Left lung (tissue), 10 donors: Measurements from ENCODE around the gene PHOX2A. TPM values are rescaled to one million over a fixed set of nuclear protein-coding genes. Genes with fewer than 3 reads are reported as not detected.

Experiments used
- ATAC-seq: fragments of 200-7000 bp; cut with Tn5 transposase; one replicate; pipeline ENCODE4 v1.9.1; 2020; ENCODE audit warnings: moderate library complexity
- DNase-seq, 4 donors: peaks; one replicate each; pipeline ENCODE4 v3.0.0-alpha.2; 2013 to 2020
- H3K27ac ChIP-seq, 2 donors: fragments of 200-600 bp; sonication (generic) in 1 of 2; one replicate each; pipeline versions ENCODE4 v1.5.0 to v1.8.0; 2020 to 2021
- H3K27me3 ChIP-seq, 2 donors: fragments of 200-600 bp; sonication (generic) in 1 of 2; one replicate each; pipeline versions ENCODE4 v1.5.0 to v1.8.0; 2020 to 2021
- H3K36me3 ChIP-seq, 2 donors: fragments of 200-600 bp; sonication (generic) in 1 of 2; one replicate each; pipeline versions ENCODE4 v1.5.0 to v1.8.0; 2020 to 2021
- H3K4me1 ChIP-seq, 2 donors: fragments of 200-600 bp; one replicate each; pipeline ENCODE4 v1.8.0; 2021
- H3K4me3 ChIP-seq, 2 donors: fragments of 200-600 bp; sonication (generic) in 1 of 2; one replicate each; pipeline versions ENCODE4 v1.5.0 to v1.8.0; 2020 to 2021; ENCODE audit warnings: mild to moderate bottlenecking in 1 of 2
- H3K9me3 ChIP-seq, 2 donors: fragments of 200-600 bp; sonication (generic) in 1 of 2; one replicate each; pipeline versions ENCODE4 v1.5.0 to v1.8.0; 2020 to 2021
- intact Hi-C, 2 donors: fragments of 100-400 bp; cut with DNase I; formaldehyde crosslinking; loops; one replicate each; pipeline versions ENCODE4 v1.11.2 to v1.14.2; 2022
- polyA plus RNA-seq, 6 donors: library from polyadenylated mRNA; unstranded; fragments of 120-200 nt; gene quantifications; one replicate each; pipeline ENCODE4 v1.2.1, GENCODE V29; 2013; ENCODE audit not compliant: insufficient read length in 6 of 6
- total RNA-seq, 2 donors: library from RNA; stranded (reverse); fragmentation: NEBNext Ultra II Directional; extraction: Animal tissue kit (Norgen Biotek cat#: 25700); gene quantifications; one replicate each; pipeline ENCODE4 v1.2.1, GENCODE V29; 2021
- TF ChIP-seq, protein P1 (sequence below), 2 donors: fragments of 200-600 bp; sonication (generic) in 1 of 2; IDR thresholded peaks; one replicate each; pipeline versions ENCODE4 v1.5.0 to v1.8.0; 2021; ENCODE audit warnings: antibody characterized with exemption in 2 of 2
- donor health status: DM: no; HTN: yes; CAD: no.
- donor health status: DM: no; HTN: no; CAD: no.

The PHOX2A gene
- total and polyA plus RNA-seq, 8 donors, result not detected

GRCh38 chr11:72259490-72259889, 15.5 kb upstream of the PHOX2A start:
- H3K36me3 ChIP-seq, result no peaks in the 10 kb centered on the region
- TF ChIP-seq, protein P1, sequence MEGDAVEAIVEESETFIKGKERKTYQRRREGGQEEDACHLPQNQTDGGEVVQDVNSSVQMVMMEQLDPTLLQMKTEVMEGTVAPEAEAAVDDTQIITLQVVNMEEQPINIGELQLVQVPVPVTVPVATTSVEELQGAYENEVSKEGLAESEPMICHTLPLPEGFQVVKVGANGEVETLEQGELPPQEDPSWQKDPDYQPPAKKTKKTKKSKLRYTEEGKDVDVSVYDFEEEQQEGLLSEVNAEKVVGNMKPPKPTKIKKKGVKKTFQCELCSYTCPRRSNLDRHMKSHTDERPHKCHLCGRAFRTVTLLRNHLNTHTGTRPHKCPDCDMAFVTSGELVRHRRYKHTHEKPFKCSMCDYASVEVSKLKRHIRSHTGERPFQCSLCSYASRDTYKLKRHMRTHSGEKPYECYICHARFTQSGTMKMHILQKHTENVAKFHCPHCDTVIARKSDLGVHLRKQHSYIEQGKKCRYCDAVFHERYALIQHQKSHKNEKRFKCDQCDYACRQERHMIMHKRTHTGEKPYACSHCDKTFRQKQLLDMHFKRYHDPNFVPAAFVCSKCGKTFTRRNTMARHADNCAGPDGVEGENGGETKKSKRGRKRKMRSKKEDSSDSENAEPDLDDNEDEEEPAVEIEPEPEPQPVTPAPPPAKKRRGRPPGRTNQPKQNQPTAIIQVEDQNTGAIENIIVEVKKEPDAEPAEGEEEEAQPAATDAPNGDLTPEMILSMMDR (IDR thresholded peaks at IDR 0.05), result no peak
- no peak overlapping the region for H3K4me3 ChIP-seq
- no peaks in the 10 kb centered on the region for H3K4me1 ChIP-seq
- H3K27me3 ChIP-seq, result no peaks in the 10 kb centered on the region
- no peak for DNase-seq
- H3K27ac ChIP-seq, result no peak overlapping the region
- no peak for ATAC-seq
- intact Hi-C loops, result no loop called here
- no peaks in the 10 kb centered on the region for H3K9me3 ChIP-seq

DNA sequence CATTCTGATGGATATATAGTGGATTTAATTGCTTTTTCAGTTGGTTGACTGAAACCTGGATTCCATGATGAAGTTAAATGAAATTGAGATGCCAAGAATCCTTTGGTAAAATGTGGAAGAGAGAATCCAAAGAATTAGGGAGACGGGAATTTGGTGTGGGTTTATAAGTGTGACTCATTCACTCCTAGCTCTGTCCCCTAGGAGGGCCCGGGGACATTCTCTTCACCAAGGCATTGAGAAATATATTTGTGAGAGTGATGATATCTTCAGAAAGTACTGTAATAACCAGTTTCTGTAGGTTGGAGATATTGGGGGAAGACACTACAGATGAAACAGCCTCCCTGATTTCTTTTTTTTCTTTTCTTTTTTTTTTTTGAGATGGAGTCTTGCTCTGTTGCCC, 13.6 kb upstream of the PHOX2A start:
- ATAC-seq (no peak), DNase-seq (no peak)
- TF ChIP-seq, protein P1 (IDR thresholded peaks at IDR 0.05), result no peak
- no peak overlapping the region for H3K27ac ChIP-seq
- intact Hi-C loops, result no loop called here
- H3K4me3 ChIP-seq, result no peak overlapping the region
- no peaks in the 10 kb centered on the region for H3K27me3 ChIP-seq
- H3K4me1 ChIP-seq, result no peaks in the 10 kb centered on the region
- H3K9me3 ChIP-seq, result no peaks in the 10 kb centered on the region
- H3K36me3 ChIP-seq, result no peaks in the 10 kb centered on the region

GRCh38 chr11:72254299-72254993, 10.5 kb upstream of the PHOX2A start:
- Histone ChIP-seq H3K27ac (no peak overlapping the region), H3K36me3 (no peaks in the 10 kb centered on the region), H3K4me3 (no peak overlapping the region), H3K27me3 (peaks cover 0 to 22% of the 10 kb centered on the region in 2 donors), H3K9me3 (no peaks in the 10 kb centered on the region), H3K4me1 (no peaks in the 10 kb centered on the region)
- TF ChIP-seq, protein P1 (IDR thresholded peaks at IDR 0.05), result no peak
- intact Hi-C loops, result no loop called here
- ATAC-seq (no peak), DNase-seq (no peak)

GRCh38 chr11:72253392-72253791, 9.4 kb upstream of the PHOX2A start:
- TF ChIP-seq, protein P1 (IDR thresholded peaks at IDR 0.05), result no peak
- intact Hi-C loops, result no loop called here
- no peak overlapping the region for H3K27ac ChIP-seq

GRCh38 chr11:72251614-72252013, 7.6 kb upstream of the PHOX2A start:
- Histone ChIP-seq H3K27ac (no peak overlapping the region), H3K9me3 (no peaks in the 10 kb centered on the region), H3K4me1 (no peaks in the 10 kb centered on the region), H3K27me3 (peaks cover 10 to 43% of the 10 kb centered on the region in 2 donors), H3K4me3 (no peak overlapping the region), H3K36me3 (no peaks in the 10 kb centered on the region)
- DNase-seq (no peak), ATAC-seq (no peak)
- TF ChIP-seq, protein P1 (IDR thresholded peaks at IDR 0.05), result no peak
- intact Hi-C loops, result no loop called here

More at GRCh38 chr11:72253392-72253791, 9.4 kb upstream of the PHOX2A start:
- H3K9me3 ChIP-seq, result no peaks in the 10 kb centered on the region
- no peak for ATAC-seq
- H3K4me1 ChIP-seq, result no peaks in the 10 kb centered on the region
- H3K36me3 ChIP-seq, result no peaks in the 10 kb centered on the region
- DNase-seq, result no peak
- no peak overlapping the region for H3K4me3 ChIP-seq
- H3K27me3 ChIP-seq, result peaks cover 0 to 25% of the 10 kb centered on the region in 2 donors
